Measurements from ENCODE around the gene ASNSD1. TPM values are rescaled to one million over a fixed set of nuclear protein-coding genes. Genes with fewer than 3 reads are reported as not detected.

ASNSD1 gene
- total RNA-seq, 2 experiments from 2014 or later: 31.9 to 36.8 TPM

DNA sequence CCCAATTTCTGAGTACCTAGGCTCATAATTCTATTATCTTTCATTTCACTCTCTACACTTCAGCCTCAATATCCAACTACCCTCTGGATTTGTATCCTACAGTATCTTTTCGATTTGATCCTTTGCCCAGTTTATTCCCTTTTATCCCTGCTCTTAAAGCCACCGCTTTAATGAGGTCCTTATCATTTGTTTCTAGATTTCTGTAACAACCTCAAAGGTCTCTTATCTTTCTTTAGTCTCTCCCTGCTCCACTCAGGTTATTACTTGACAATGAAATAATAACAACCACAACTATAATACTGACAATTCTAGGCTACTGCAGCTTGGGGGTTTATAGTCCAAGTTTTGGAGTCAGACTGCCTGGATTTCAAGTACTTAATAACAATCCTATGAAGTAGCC, 25.9 kb upstream of the ASNSD1 start:
- POLR2A ChIA-PET: interaction anchor here (1.4 to 1.6 kb wide), 2 partner anchors 11 to 12 kb away, joined by 3 to 4 read pairs; no protein-coding TSS in a partner anchor

DNA sequence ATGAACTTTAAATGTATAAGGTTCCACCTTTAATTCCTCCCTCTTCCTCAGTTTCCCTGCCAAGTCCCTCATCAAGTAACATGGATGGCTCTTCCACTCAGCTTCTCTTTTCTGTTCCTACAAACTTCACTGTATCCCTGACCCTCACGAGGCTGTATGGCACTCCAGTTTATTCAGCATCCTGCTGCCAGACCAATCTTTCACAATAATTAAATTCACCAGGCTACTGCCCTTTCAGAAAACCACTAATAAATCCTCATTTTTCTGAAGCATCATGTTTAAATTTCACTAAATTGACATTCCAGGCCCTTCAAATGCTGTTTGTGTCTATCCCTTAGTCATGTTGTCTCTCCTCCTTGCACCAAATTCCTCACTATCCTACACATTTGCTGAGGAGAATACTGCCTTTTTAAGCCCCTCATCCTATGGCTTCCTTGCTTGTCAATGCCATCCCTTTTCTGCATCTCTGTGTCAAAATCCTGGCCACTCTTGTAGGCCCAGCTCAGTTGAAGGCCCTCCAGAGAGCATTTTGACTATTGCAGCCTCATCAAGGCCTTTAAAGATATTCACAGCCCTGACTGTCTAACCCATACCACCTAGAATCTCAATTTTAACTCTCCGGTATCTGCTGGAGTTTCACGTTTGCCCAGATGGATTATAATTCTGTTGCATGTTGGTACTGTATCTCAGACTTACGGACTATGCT, 22.8 kb upstream of the ASNSD1 start:
- no peaks in the 10 kb centered on the region for H3K4me1 ChIP-seq (ENCODE audit: insufficient read depth, low read length, poor library complexity, severe bottlenecking)
- intact Hi-C loops (cut with micrococcal nuclease; ENCODE audit: unreplicated experiment): no loop called here
- ChIA-PET CTCF (ENCODE audit: unreplicated experiment) (no interaction called here), POLR2A (no interaction called here)
- H3K36me3 ChIP-seq (ENCODE audit: insufficient read depth, low read length): no peaks in the 10 kb centered on the region
- no peak overlapping the region for H2AFZ ChIP-seq (ENCODE audit: low read length)
- no peaks in the 10 kb centered on the region for H3K9me2 ChIP-seq (ENCODE audit: insufficient read depth, low read length)
- TF ChIP-seq, protein P1, sequence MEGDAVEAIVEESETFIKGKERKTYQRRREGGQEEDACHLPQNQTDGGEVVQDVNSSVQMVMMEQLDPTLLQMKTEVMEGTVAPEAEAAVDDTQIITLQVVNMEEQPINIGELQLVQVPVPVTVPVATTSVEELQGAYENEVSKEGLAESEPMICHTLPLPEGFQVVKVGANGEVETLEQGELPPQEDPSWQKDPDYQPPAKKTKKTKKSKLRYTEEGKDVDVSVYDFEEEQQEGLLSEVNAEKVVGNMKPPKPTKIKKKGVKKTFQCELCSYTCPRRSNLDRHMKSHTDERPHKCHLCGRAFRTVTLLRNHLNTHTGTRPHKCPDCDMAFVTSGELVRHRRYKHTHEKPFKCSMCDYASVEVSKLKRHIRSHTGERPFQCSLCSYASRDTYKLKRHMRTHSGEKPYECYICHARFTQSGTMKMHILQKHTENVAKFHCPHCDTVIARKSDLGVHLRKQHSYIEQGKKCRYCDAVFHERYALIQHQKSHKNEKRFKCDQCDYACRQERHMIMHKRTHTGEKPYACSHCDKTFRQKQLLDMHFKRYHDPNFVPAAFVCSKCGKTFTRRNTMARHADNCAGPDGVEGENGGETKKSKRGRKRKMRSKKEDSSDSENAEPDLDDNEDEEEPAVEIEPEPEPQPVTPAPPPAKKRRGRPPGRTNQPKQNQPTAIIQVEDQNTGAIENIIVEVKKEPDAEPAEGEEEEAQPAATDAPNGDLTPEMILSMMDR (conservative IDR thresholded peaks at IDR 0.05; ENCODE audit: low read length): no peak
- no peak for TF ChIP-seq EZH2phosphoT487 (IDR thresholded peaks at IDR 0.05; ENCODE audit: borderline replicate concordance, low read depth, low read length)
- no peaks in the 10 kb centered on the region for H3K9me3 ChIP-seq (ENCODE audit: low read length)
- BruUV-seq (replicated peaks): no TSS peak
- no peaks in the 10 kb centered on the region for H3K79me2 ChIP-seq (ENCODE audit: insufficient read depth, low read depth, low read length)
- no peak overlapping the region for H3K4me3 ChIP-seq (ENCODE audit: low read depth, low read length, poor library complexity, severe bottlenecking)
- DNase-seq (ENCODE audit: low spot score): no peak
- no peak overlapping the region for H3K4me2 ChIP-seq (ENCODE audit: low read length)
- no peaks in the 10 kb centered on the region for H4K20me1 ChIP-seq (ENCODE audit: insufficient read depth, low read length)
- no peak overlapping the region for H3K27ac ChIP-seq (ENCODE audit: low read depth, low read length, poor library complexity, severe bottlenecking)

More for the DNA sequence above, 25.9 kb upstream of the ASNSD1 start:
- Histone ChIP-seq H3K9me3 (ENCODE audit: low read length) (no peaks in the 10 kb centered on the region), H3K4me3 (ENCODE audit: low read depth, low read length, poor library complexity, severe bottlenecking) (no peak overlapping the region), H3K36me3 (ENCODE audit: insufficient read depth, low read length) (no peaks in the 10 kb centered on the region), H4K20me1 (ENCODE audit: insufficient read depth, low read length) (no peaks in the 10 kb centered on the region), H3K4me2 (ENCODE audit: low read length) (no peak overlapping the region), H3K4me1 (ENCODE audit: insufficient read depth, low read length, poor library complexity, severe bottlenecking) (no peaks in the 10 kb centered on the region), H3K79me2 (ENCODE audit: insufficient read depth, low read depth, low read length) (no peaks in the 10 kb centered on the region), H3K9me2 (ENCODE audit: insufficient read depth, low read length) (no peaks in the 10 kb centered on the region), H3K27ac (ENCODE audit: low read depth, low read length, poor library complexity, severe bottlenecking) (no peak overlapping the region), H2AFZ (ENCODE audit: low read length) (no peak overlapping the region)
- CTCF ChIA-PET (ENCODE audit: unreplicated experiment): no interaction called here
- TF ChIP-seq, protein P1 (conservative IDR thresholded peaks at IDR 0.05; ENCODE audit: low read length): no peak
- no peak for TF ChIP-seq EZH2phosphoT487 (IDR thresholded peaks at IDR 0.05; ENCODE audit: borderline replicate concordance, low read depth, low read length)
- intact Hi-C loops (cut with micrococcal nuclease; ENCODE audit: unreplicated experiment): no loop called here
- BruUV-seq (replicated peaks): no TSS peak
- no peak for DNase-seq (ENCODE audit: low spot score)

DNA sequence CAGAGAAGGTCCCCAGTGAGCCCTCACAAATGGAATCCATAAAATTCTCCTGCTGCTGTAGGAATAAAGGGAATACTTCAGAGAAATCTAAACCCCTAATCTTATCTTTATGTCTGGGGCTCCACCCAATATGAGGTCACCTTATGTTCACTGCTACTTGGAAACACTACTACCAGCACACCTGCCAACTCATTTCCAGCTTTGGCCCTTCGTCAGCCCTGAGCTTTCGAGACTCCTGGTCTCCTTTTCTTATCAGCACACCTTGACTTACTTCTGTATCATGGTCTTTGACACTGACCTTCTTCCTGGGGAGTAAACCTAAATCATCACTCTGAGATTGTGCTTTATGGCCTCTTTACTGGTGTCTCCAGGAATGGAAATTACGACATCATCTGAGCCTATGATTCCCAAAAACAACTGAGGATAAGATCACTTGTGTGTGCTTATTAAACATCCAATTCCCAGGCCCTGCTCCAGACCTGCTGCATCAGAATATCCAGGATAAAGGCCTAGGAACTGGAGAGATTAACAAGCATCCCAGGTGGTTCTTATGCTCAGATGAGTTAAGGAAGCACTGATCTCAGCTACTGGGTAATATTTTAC, 22.2 kb upstream of the ASNSD1 start:
- Histone ChIP-seq H3K4me2 (ENCODE audit: low read length) (no peak overlapping the region), H3K4me1 (ENCODE audit: insufficient read depth, low read length, poor library complexity, severe bottlenecking) (no peaks in the 10 kb centered on the region), H3K79me2 (ENCODE audit: insufficient read depth, low read depth, low read length) (no peaks in the 10 kb centered on the region), H3K27ac (ENCODE audit: low read depth, low read length, poor library complexity, severe bottlenecking) (no peak overlapping the region), H3K9me3 (ENCODE audit: low read length) (no peaks in the 10 kb centered on the region), H2AFZ (ENCODE audit: low read length) (no peak overlapping the region), H3K4me3 (ENCODE audit: low read depth, low read length, poor library complexity, severe bottlenecking) (no peak overlapping the region), H4K20me1 (ENCODE audit: insufficient read depth, low read length) (no peaks in the 10 kb centered on the region), H3K9me2 (ENCODE audit: insufficient read depth, low read length) (no peaks in the 10 kb centered on the region), H3K36me3 (ENCODE audit: insufficient read depth, low read length) (no peaks in the 10 kb centered on the region)
- DNase-seq (ENCODE audit: low spot score): no peak
- ChIA-PET CTCF (ENCODE audit: unreplicated experiment) (no interaction called here), POLR2A (interaction anchor here (1.0 kb wide), 1 partner anchor 10 kb away, joined by 3 read pairs; no protein-coding TSS in a partner anchor)
- intact Hi-C loops (cut with micrococcal nuclease; ENCODE audit: unreplicated experiment): no loop called here
- TF ChIP-seq, protein P1 (conservative IDR thresholded peaks at IDR 0.05; ENCODE audit: low read length): no peak
- no peak for TF ChIP-seq EZH2phosphoT487 (IDR thresholded peaks at IDR 0.05; ENCODE audit: borderline replicate concordance, low read depth, low read length)
- BruUV-seq (replicated peaks): no TSS peak

All from OCI-LY7 (cell line).